ENCODE measurements around the gene SPG7.
"Not testable (repeated sequence)": the region's sequence is repeated elsewhere in the genome, so short reads cannot be mapped to it uniquely, and the experiment has no call there.

SPG7 gene

GRCh38 chr16:89582614-89583196 lies 74.5 kb downstream of the SPG7 start:
- DNase-seq: no peak

- no peak for DNase-seq
Measured at GRCh38 chr16:89583197-89583894, 75.1 kb downstream of the SPG7 start.

- DNase-seq: no peak
Measured at GRCh38 chr16:89583895-89584644, 75.9 kb downstream of the SPG7 start.

DNA sequence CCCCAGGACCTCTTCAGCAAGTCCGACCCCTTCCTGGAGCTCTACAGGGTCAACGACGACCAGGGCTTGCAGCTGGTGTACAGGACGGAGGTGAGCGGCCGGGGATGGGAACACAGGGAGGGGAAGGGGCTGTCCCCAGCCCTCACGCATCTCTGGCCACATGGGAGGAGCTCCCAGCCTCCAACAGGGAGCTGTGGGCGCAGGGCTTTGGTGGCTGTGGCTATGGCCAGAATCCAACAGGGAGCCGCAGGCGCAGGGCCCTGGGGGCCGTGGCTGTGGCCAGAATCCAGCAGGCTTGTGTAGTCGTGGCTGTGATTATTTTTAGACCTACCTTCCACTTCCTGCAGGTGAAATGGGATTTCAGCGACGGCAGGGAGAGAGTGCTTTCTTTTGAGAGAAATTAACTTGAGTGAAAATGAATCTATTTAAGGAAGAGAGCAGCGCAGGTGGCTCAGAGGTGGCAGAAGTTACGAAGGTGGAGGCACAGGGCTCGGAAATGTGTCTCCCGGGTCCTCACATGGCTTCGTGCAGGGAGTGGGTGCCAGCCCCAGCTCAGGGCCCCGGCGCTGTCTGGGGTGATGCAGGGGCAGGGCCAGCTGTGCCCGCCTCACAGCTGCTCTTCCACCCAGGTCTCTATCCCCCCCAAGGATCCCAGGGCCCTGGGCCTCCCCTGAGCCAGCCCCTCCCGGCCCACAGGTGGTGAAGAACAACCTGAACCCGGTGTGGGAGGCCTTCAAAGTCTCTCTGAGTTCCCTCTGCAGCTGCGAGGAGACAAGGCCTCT lies 76.8 kb downstream of the SPG7 start:
- DNase-seq: no peak

GRCh38 chr16:89586218-89586617 lies 78.0 kb downstream of the SPG7 start:
- DNase-seq: no peak

DNA sequence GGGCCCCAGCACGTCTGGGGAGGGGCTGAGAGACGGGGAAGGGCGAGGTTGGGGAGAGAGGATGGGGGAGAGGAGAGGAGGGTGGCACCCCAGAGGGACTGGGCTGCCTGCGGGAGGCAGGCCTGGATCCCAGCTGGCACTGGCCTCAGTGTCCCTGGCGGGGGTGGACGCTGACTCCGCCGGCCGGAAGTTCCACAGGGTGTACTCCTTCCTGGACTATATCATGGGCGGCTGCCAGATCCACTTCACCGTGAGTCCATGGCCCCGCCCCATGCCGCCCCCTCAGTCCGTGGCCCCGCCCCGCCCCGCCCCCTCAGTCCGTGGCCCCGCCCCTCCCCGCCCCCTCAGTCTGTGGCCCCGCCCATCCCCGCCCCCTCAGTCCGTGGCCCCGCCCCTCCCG lies 78.7 kb downstream of the SPG7 start:
- no peak for DNase-seq

DNA sequence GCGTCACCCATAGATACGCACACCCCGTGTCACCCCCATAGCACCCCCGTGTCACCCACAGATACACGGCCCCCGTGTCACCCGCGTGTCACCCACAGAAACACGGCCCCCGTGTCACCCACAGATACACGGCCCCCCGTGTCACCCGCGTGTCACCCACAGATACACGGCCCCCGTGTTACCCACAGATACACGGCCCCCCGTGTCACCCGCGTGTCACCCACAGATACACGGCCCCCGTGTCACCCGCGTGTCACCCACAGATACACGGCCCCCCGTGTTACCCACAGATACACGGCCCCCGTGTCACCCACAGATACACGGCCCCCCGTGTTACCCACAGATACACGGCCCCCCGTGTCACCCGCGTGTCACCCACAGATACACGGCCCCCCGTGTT lies 79.5 kb downstream of the SPG7 start:
- DNase-seq: not testable (repeated sequence)

DNA sequence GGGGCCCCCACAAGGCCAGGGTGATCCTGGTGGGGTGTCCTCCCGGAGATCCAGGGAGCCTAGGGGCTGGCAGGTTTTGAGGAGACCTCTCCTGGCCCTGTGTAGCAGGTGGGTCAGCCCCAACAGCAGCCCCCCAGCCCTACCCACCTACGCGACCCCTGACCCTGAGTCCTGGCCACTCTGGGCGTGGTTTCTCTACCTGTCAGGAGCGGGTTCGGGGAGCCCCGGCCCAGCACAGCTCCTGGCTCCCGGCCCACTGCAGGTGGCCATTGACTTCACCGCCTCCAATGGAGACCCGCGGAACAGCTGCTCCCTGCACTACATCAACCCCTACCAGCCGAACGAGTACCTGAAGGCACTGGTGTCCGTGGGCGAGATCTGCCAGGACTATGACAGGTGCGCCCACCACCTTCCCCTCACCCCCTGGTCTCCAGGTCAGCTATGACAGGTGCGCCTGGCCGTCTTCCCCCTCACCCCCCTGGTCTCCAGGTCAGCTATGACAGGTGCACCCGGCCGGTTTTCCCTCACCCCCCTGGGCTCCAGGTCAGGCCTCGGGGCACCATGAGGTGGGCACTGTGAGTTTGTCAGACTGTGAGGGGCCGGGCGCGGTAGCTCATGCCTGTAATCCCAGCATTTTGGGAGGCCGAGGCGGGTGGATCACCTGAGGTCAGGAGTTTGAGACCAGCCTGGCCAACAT lies 80.4 kb downstream of the SPG7 start:
- DNase-seq: no peak

DNA sequence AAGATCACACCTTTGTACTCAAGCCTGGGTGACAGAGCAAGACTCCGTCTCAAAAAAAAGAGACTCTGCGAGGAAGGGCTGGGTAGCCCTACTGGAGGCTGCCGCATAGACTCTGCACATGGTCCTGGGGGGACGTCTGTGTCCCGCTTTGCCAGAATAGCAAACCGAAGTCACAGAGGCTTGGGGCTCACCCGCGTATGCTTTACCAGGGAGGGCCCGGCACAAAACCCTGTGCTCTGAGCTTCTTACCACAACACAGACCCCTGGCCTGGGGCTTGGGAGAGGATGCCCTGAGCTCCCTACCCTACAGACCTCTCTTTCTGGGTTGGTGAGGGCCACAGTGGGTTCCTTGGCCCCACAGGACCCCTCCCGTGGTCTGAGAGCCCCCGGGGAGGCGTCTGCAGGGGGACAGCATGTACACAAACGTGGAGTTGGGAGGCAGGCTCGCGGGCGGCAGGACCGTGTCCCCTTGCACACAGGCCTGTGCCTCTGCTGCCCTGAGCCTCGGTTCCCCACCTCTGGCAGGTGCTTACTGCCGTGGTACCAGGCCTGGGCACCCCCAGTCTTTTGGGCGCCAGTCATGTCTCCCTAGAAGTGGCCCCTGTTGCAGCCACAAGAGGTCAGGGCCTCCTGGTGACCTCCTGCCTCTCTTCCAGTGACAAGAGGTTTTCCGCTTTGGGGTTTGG lies 81.2 kb downstream of the SPG7 start:
- DNase-seq: no peak

GRCh38 chr16:89593841-89594240 lies 85.6 kb downstream of the SPG7 start:
- no peak for DNase-seq

DNA sequence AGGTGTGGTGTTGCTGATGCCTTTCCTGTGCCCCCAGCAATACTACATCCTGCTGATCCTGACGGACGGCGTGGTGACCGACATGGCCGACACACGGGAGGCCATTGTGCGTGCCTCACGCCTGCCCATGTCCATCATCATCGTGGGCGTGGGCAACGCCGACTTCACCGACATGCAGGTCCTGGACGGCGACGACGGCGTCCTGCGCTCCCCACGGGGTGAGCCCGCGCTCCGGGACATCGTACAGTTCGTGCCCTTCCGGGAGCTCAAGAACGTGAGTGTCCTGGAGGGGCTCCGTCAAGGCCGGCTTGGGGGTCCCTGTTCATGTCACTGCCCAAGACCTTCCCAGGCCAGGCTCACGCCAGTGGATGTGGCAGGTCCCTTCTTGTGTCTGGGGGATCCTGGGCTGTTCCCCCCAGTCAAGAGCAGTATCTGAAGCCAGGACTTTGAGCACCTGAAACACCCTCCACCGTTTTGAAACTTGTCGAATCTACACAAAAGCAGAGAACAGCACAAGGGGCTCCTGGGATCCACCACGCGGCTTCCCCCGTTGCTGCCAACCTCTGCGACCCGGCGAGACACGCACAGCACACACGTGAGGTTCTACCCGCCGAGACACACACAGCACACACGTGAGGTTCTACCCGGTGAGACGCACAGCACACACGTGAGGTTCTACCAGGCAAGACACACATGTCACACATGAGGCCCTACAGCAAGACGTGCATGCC lies 87.3 kb downstream of the SPG7 start:
- DNase-seq: no peak

GRCh38 chr16:89596061-89596689 lies 88.0 kb downstream of the SPG7 start:
- no peak for DNase-seq

- DNase-seq: no peak
Measured at GRCh38 chr16:89596957-89597649, 88.9 kb downstream of the SPG7 start.

DNA sequence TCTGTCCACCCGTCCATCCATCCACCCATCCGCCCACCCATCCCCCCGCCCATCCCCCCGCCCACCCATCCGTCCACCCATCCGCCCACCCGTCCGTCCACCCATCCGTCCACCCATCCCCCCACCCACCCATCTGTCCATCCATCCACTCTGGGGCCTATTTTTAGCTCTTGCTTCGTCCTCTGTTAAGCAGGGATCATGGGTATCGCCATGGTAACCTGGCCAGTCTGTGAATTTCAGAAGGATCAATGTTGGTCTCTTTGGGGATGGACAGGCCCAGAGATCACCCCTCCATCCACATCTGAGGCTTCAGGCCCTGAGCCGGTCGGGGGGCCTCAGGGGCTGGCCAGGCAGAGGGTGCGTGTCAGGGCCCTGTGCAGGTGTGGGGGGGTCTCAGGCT lies 90.0 kb downstream of the SPG7 start:
- DNase-seq: no peak

- no peak for DNase-seq
Measured at GRCh38 chr16:89599451-89599858, 91.3 kb downstream of the SPG7 start.

GRCh38 chr16:89599902-89600301 lies 91.7 kb downstream of the SPG7 start:
- DNase-seq: no peak

GRCh38 chr16:89600427-89600826 lies 92.2 kb downstream of the SPG7 start:
- no peak for DNase-seq

- DNase-seq: no peak
Measured at GRCh38 chr16:89600956-89601355, 92.8 kb downstream of the SPG7 start.

DNA sequence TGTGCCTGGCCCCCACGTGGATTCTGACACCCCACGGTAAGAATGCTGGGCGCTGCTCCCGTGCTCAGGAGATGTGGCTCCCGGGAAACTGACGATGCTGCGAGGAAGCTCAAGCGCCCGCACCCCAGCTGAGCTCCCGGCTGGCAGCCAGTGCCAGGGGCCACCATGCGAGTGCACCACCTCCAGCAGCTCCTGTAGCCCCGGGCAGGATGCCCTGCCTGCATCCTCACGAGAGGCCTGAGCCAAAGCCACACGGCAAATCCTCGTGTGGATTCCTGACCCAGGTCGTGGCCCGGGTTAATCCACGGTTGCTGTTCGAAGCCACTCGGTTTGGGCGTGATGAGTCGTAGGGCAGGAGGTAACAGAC lies 93.7 kb downstream of the SPG7 start:
- DNase-seq: no peak

GRCh38 chr16:89602273-89602951 lies 94.2 kb downstream of the SPG7 start:
- DNase-seq: no peak

Data from NCI-H1436 (cell line).